Loucy (cell line): Measurements from ENCODE around the gene SH3BP4.

Experiments used
- H2AFZ ChIP-seq: fragments of 200-600 bp; sonication (generic); 2 replicates; pipeline ENCODE4 v1.6.0; 2016; ENCODE audit warnings: antibody characterized with exemption, mild to moderate bottlenecking, low read length, moderate library complexity
- H3F3A ChIP-seq: fragments of 200-600 bp; 2 replicates; pipeline ENCODE4 v1.6.0; 2016; ENCODE audit warnings: antibody characterized with exemption, low read depth, mild to moderate bottlenecking
- H3K27me3 ChIP-seq: fragments of 200-600 bp; sonication (generic); 2 replicates; pipeline ENCODE4 v1.6.1; 2014; ENCODE audit warnings: low read length, mild to moderate bottlenecking; ENCODE audit not compliant: insufficient read depth, poor library complexity, severe bottlenecking
- H3K36me3 ChIP-seq: fragments of 200-600 bp; sonication (generic); 2 replicates; pipeline ENCODE4 v1.6.1; 2016; ENCODE audit warnings: low read length; ENCODE audit not compliant: insufficient read depth
- H3K4me1 ChIP-seq: fragments of 200-600 bp; sonication (generic); 2 replicates; pipeline ENCODE4 v1.5.1; 2014; ENCODE audit warnings: low read length, mild to moderate bottlenecking; ENCODE audit not compliant: insufficient read depth, poor library complexity, severe bottlenecking
- H3K4me2 ChIP-seq: fragments of 200-600 bp; sonication (generic); 2 replicates; pipeline ENCODE4 v1.6.0; 2014; ENCODE audit warnings: antibody characterized with exemption, low read length, low read depth, mild to moderate bottlenecking; ENCODE audit not compliant: poor library complexity, severe bottlenecking
- H3K4me3 ChIP-seq: fragments of 200-600 bp; sonication (generic); 2 replicates; pipeline ENCODE4 v1.5.1; 2014; ENCODE audit warnings: low read length, mild to moderate bottlenecking, mixed read lengths; ENCODE audit not compliant: poor library complexity, severe bottlenecking
- H3K79me2 ChIP-seq: fragments of 200-600 bp; sonication (generic); 2 replicates; pipeline ENCODE4 v1.6.1; 2014; ENCODE audit warnings: low read length; ENCODE audit not compliant: insufficient read depth
- H3K9ac ChIP-seq: fragments of 200-600 bp; sonication (generic); 2 replicates; pipeline ENCODE4 v1.6.0; 2014; ENCODE audit warnings: mild to moderate bottlenecking, low read depth, low read length, moderate library complexity; ENCODE audit not compliant: poor library complexity, severe bottlenecking
- H3K9me2 ChIP-seq: fragments of 200-600 bp; sonication (generic); replicated peaks from 2 replicates; pipeline ENCODE4 v1.6.1; 2016; ENCODE audit warnings: low read depth, low read length, mixed read lengths
- H3K9me3 ChIP-seq: fragments of 200-600 bp; sonication (generic); 2 replicates; pipeline ENCODE4 v1.6.1; 2014; ENCODE audit warnings: mild to moderate bottlenecking, antibody characterized with exemption, low read length, low read depth; ENCODE audit not compliant: insufficient read depth
- H4K20me1 ChIP-seq: fragments of 200-600 bp; sonication (generic); 2 replicates; pipeline ENCODE4 v1.6.0; 2014; ENCODE audit warnings: antibody characterized with exemption, low read length, mild to moderate bottlenecking; ENCODE audit not compliant: insufficient read depth, poor library complexity, severe bottlenecking
- EZH2phosphoT487 ChIP-seq: fragments of 200-600 bp; IDR thresholded peaks from 2 replicates; pipeline ENCODE4 v1.6.1; 2018; ENCODE audit warnings: antibody characterized with exemption, mild to moderate bottlenecking, moderate library complexity, borderline replicate concordance
- TF ChIP-seq, protein P1 (sequence below): fragments of 200-600 bp; sonication (generic); conservative IDR thresholded peaks from 2 replicates; pipeline ENCODE4 v1.5.1; 2014; ENCODE audit warnings: mild to moderate bottlenecking, antibody characterized with exemption, low read length

Gene SH3BP4

DNA sequence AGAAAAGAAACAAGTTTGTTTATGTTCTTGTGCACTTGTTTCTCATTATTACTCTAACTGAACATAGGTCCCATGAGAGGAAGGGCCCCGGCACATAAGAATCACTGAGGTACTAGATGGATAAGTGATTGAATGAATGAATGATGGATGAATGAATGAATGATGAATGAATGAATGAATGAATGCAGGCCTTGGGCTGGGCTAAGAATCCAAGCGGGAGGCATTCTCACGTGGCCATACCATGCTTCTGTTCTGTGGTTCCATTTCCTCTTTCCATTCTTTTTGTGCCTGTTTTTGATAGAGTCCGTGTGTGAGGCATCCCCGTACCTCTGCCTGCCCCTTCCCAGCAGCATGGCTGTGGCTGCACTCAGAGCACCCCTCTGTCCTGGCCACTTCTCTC lies 94.8 kb downstream of the SH3BP4 start:
- Histone ChIP-seq H3F3A (no peaks in the 10 kb centered on the region), H2AFZ (no peak overlapping the region), H4K20me1 (no peaks in the 10 kb centered on the region), H3K4me3 (no peak overlapping the region), H3K4me1 (peaks cover 6% of the 10 kb centered on the region), H3K79me2 (no peaks in the 10 kb centered on the region), H3K9me3 (no peaks in the 10 kb centered on the region), H3K9ac (no peak overlapping the region), H3K36me3 (no peaks in the 10 kb centered on the region), H3K4me2 (no peak overlapping the region), H3K27me3 (no peaks in the 10 kb centered on the region), H3K9me2 (no peaks in the 10 kb centered on the region)
- TF ChIP-seq, protein P1, sequence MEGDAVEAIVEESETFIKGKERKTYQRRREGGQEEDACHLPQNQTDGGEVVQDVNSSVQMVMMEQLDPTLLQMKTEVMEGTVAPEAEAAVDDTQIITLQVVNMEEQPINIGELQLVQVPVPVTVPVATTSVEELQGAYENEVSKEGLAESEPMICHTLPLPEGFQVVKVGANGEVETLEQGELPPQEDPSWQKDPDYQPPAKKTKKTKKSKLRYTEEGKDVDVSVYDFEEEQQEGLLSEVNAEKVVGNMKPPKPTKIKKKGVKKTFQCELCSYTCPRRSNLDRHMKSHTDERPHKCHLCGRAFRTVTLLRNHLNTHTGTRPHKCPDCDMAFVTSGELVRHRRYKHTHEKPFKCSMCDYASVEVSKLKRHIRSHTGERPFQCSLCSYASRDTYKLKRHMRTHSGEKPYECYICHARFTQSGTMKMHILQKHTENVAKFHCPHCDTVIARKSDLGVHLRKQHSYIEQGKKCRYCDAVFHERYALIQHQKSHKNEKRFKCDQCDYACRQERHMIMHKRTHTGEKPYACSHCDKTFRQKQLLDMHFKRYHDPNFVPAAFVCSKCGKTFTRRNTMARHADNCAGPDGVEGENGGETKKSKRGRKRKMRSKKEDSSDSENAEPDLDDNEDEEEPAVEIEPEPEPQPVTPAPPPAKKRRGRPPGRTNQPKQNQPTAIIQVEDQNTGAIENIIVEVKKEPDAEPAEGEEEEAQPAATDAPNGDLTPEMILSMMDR = no peak
- TF ChIP-seq EZH2phosphoT487 = no peak

- H3K27me3 ChIP-seq = no peaks in the 10 kb centered on the region
- no peaks in the 10 kb centered on the region for H3K36me3 ChIP-seq
- TF ChIP-seq EZH2phosphoT487 = no peak
- TF ChIP-seq, protein P1 = no peak
- H3K79me2 ChIP-seq = no peaks in the 10 kb centered on the region
- H3K4me1 ChIP-seq = peaks cover 9% of the 10 kb centered on the region
- no peaks in the 10 kb centered on the region for H3K9me2 ChIP-seq
- H4K20me1 ChIP-seq = no peaks in the 10 kb centered on the region
- H3K9ac ChIP-seq = no peak overlapping the region
- no peaks in the 10 kb centered on the region for H3K9me3 ChIP-seq
- no peak overlapping the region for H3K4me2 ChIP-seq
- H3K4me3 ChIP-seq = no peak overlapping the region
- no peaks in the 10 kb centered on the region for H3F3A ChIP-seq
- no peak overlapping the region for H2AFZ ChIP-seq
Observed at GRCh38 chr2:235047171-235048160, 95.6 kb downstream of the SH3BP4 start.

DNA sequence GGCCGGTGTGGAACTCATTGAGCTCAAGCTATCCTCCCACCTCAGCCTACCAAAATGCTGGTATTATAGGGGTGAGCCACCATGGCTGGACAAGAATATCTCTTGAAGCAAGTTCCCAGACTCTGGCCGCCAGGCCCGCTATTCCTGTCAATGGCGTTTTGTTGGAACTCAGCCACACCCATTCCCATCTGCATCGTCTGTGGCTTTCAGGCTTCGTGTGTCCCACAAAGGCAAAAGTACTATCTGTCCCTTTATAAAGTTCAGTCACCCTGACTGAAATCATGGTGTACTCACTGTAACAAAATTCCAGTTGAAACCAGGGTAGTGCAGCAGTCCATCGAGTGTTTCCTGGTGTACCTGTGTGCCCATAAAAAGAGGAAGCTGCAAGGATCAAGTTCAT lies 96.7 kb downstream of the SH3BP4 start:
- Histone ChIP-seq H3K36me3 (no peaks in the 10 kb centered on the region), H4K20me1 (no peaks in the 10 kb centered on the region), H3F3A (no peaks in the 10 kb centered on the region)

More for the DNA sequence above, 96.7 kb downstream of the SH3BP4 start:
- Histone ChIP-seq H3K4me2 (no peak overlapping the region), H3K9me2 (no peaks in the 10 kb centered on the region), H3K79me2 (no peaks in the 10 kb centered on the region), H3K4me1 (peaks cover 9% of the 10 kb centered on the region), H3K27me3 (no peaks in the 10 kb centered on the region), H2AFZ (no peak overlapping the region), H3K9ac (no peak overlapping the region), H3K9me3 (no peaks in the 10 kb centered on the region), H3K4me3 (no peak overlapping the region)
- TF ChIP-seq, protein P1 = no peak
- TF ChIP-seq EZH2phosphoT487 = no peak
